ENCODE data around the gene PRR23A.
"Not testable (repeated sequence)": the region's sequence is repeated elsewhere in the genome, so short reads cannot be mapped to it uniquely, and the experiment has no call there.

Gene PRR23A

GRCh38 chr3:139006051-139006716, at the start of gene PRR23A:
Gene PRR23A (minus strand): TSS chr3:139006268. CDS start chr3:139006268, 0 bp downstream.
- DNase-seq = no peak

DNA sequence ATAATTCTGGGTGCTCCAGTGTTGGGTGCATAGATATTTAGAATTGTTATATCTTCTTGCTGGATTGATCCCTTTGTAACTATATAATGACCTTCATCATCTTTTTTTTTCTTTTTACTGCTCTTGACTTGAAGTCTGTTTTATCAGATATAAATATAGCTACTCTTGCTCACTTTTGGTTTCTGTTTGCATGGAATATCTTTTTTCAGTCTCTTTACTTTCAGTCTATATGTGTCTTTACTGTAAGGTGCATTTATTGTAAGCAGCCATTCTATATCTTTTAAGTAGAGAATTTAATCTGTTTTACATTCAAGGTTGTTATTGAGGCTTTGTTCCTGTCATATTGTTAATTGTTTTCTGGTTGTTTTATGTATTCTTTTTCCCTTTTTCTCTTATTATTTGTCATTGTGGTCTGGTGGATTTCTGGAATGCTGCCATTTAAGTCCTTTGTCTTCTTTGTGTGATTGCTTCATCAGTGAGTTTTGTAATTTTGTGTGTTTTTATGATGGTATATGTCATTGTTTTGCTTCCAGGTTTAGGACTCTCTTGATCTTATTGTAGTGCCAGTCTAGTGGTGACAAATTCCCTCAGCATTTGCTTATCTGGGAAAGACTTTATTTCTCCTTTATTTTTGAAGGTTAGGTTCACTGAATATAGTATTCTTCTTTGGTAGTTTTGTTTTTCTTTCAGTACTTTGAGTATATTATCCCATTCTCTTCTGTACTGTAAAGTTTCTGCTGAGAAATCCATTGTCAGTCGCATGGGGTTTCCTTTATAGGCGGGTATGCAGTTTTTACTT, 46.9 kb upstream of the PRR23A start:
- no peak for DNase-seq

DNA sequence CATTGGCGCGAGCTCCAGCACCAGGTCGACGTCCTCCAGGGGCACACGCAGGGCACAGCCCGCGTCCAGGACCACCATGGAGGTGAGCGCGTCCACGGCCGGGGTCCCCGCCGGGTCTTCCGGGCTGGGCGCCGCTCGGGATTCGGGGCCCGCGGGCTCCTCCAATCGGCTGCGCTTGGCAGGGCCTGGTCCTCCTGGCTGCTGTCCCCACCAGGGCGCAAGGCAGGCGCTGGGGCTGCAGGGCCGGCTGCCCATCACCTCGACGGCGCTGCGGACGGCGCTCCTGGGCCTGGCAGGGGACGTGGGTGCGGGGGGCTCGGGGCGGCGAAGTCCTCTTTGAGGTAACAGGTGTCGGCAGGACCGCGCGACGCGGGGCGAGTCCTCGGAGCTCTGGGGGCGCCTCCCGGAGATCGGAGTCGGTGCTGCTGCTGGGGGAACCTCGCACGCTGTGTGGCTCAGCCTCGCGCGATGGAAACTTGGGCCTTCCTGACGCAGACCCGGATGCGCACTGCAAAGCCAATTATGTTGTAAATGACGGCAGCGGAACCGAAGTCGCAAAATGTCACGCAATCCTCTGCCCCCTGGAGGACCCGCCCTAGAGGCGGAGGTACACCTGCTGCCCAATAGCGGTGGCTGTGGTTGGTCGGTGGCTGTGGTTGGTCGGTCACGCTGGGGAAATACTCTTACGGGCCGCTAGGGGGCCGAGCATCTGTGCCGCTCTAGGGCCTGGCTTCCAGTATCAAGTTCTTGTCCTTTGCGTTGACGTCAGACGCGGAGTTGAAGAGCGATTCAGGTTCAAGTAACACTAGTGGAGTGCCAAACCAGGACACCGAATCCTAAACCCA, 38.5 kb upstream of the PRR23A start, which contains the start of gene PRR23C:
Gene PRR23C, minus strand, starts transcription at position 527 of the 845 bp plus-strand sequence. Its CDS starts 272 bp downstream, at position 255.
- DNase-seq = no peak

DNA sequence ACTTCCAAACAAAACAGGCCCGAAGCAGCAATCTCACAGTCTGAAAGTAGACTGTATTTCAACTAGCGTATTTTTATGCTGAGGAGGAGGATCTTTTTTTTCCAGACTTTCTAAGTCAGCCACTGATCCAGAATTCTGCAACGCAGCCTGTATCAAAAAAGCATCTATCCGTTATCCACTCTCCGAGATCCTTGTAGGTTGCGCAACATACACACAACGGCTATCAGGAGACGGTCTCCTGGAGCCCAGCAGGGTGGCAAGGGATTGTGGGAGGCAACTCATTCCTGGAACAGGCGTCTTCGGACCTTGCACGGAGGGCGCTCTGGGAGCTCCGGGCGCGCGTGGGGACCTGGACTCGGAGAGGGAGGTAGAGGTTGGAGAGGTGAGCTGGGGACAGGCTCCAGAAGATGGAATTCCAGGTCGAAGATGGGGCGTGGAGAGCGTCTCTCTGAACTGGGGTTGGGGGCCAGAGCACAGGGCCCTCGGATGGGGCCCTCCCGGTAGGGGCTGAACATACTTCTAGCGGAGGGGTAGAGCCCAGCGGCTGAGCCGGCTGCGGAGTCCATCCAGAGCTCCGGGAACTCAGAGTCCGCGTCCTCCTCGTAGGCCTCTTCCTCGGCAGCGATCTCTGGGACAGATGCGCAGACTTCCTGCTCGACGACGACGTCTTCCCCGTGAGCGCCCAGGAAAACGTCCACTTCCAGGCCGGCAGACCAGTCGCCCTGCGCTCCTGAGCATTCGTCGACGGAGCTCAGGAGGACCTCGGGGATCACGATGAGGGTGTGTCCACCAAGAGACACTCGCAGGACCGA, 37.7 kb upstream of the PRR23A start:
- DNase-seq = no peak

DNA sequence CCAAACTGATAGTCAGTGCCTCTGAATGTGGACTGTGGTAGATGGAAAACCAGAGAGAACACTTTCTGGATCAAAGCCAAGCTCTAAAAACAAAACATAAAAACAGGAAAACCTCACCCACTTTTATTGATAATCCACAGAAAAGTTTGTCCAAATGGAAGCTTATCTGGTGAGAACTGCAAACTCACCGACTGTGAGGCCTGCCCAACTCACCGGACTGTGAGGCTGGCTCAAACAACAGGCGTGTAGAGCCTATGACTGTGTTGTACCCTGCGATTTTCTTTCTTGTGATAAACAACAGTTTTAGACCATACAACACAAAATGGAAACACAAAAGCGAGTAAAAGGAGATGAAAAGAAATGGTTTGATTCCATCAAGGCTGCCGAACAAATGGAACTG, 31.4 kb upstream of the PRR23A start:
- no peak for DNase-seq

DNA sequence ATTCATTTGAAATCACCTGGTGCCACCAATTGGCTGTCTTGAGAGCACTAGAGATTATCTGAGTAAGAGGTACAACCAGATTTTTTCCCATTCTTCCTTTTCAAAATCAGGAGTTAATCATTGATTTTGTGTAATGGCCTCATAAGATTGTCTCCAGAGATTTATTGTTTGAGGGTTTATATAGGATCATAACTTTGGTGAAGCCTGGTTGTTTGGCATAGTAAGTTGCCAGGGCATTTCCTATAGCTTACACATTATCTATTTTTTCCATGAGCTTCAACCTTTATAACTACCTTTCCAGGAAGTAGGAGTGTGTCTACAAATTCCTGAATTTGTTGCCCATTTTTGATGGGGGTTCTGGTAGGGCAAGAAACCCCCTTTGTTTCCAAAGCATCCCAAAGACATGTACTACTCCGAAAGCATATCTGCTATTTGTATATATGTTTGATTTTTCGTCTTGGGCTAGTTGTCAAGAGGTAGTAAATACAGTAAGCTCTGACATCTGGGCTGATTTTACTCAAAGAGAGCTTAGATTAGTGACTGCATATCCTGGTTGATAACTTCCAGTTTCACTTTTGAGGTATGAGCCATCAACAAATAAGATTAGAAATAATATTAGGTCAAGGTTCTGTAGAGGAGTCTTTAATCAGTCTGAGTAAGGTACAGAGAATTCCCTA, 26.4 kb upstream of the PRR23A start:
- DNase-seq = no peak

DNA sequence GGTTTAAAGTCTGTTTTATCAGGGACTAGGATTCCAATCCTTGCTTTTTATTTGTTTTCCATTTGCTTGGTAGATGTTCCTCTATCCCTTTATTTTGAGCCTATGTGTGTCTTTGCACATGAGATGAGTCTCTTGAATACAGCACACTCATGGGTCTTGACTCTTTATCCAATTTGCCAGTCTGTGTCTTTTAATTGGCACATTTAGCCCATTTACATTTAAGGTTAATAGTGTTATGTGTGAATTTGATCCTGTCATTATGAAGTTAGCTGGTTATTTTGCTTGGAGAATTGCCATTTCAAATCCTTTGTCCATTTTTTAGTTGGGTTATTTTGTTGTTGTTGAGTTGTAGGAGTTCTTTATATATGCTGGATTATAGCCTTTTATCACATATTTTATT, 24.5 kb upstream of the PRR23A start:
- DNase-seq = not testable (repeated sequence)

DNA sequence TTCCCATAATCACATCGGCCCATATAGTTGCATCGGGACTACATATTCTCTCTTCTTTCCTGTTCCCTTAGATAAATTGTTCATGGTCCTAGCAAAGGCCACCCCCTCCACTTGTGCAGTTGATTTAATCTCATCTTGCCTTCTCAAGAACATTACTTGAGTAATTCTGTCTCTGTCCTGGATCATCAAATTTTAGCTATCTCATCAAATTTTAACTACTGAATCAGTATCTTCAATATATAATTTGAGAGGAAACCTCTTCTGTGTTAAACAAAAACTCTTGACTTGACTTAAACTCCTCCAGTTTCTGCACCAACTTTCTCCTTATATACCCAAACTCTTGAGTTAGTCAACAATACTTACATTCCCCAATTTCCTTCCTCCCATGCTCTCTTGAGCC, 18.9 kb upstream of the PRR23A start:
- no peak for DNase-seq

DNA sequence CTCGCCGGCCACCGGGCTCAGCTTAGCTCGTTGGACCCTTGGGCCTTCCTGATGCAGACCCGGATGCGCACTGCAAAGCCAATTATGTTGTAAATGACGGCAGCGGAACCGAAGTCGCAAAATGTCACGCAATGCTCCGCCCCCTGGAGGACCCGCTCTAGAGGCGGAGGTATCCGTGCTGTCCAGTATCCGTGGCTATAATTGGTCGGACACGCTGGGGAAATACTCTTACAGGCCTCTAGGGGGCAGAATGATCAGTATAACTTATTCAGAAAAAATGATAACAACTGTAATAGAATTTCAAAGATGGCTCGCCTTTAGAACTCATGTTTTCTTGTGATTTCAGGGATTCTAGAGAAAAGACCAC, 14.8 kb upstream of the PRR23A start, which contains the start of gene PRR23B:
Gene PRR23B, minus strand, starts transcription at position 59 of the 367 bp plus-strand sequence. CDS start 265 bp downstream, outside the sequence.
- DNase-seq = no peak

GRCh38 chr3:139020036-139020867, 14.2 kb upstream of the PRR23A start:
- no peak for DNase-seq

DNA sequence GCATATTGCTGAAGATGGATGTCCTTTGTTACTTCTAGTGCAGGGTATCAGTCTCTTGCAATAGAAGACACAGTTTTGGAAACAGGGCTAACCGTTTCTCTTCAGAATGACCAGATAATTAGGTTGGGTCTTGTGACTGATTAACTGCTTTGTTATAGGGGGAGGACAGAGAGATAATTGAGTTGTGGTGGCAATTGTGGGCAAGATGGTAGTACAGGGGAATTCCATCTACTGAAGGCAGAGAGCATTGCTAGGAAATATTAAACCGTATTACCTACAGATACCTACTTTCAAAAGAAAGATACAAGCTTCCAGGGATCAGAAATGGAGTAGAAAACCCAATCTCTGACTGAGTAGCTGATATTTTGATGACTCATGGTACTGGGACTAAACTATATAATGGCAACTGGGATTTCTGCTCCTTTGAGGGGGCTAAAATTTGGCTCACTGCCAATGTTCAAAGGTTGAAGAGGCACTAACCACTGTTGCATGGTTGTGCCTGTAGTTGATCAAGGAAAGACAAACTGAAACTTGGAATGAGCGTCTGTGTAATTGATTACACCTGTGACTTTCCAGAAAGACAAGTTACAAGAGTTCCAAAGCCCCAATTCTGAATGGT, 10.5 kb upstream of the PRR23A start:
- DNase-seq = no peak

DNA sequence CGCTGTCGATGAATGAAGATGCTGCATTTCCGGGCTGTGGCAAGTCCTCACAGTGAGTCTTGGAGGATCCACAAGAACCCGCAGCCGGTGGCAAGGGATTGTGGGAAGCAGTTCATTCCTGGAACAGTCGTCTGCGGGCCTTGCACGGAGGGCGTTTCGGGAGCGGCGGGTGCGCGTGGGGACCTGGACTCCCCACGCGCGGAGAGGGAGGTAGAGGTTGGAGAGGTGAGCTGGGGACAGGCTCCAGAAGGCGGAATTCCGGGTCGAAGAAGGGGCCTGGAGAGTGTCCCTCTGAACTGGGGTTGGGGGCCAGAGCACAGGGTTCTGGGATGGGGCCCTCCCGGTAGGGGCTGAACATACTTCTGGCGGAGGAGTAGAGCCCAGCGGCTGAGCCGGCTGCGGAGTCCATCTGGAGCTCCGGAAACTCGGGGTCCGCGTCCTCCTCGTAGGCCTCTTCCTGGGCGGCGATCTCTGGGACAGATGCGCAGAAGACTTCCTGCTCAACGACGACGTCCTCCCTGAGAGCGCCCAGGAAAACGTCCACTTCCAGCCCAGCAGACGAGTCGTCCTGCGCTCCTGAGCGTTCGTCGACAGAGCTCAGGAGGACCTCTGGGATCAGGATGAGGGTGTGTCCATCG, 593 bp downstream of the PRR23A start:
- no peak for DNase-seq

GRCh38 chr3:138995706-138996105, 10.4 kb downstream of the PRR23A start:
- DNase-seq = no peak

- no peak for DNase-seq
Measured at GRCh38 chr3:138987181-138987580, 18.9 kb downstream of the PRR23A start.

- no peak for DNase-seq
Measured at GRCh38 chr3:138985932-138986331, 20.1 kb downstream of the PRR23A start.

GRCh38 chr3:138984816-138985215, 21.3 kb downstream of the PRR23A start:
- DNase-seq = no peak

- no peak for DNase-seq
Measured at GRCh38 chr3:138976047-138976446, 30.0 kb downstream of the PRR23A start.

DNA sequence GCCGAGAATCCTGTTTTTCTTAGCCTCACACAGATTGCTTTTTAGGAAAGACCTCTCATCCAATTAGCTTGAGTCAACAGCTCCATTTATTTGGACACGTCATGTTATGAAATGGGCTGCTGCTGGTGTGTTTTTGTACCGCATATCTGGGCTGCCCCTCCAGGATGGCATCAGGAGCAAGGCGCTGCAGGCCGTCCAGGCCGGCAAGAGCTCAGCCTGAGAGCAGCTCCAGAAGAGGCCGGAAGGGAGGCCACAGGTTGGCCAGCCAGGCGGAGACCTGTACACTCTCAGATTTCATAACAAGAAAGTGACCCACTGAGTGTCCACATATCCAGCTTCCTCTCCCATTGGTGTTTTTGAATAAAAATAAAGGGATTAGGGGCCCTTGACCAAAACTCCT, 30.7 kb downstream of the PRR23A start:
- DNase-seq = no peak

DNA sequence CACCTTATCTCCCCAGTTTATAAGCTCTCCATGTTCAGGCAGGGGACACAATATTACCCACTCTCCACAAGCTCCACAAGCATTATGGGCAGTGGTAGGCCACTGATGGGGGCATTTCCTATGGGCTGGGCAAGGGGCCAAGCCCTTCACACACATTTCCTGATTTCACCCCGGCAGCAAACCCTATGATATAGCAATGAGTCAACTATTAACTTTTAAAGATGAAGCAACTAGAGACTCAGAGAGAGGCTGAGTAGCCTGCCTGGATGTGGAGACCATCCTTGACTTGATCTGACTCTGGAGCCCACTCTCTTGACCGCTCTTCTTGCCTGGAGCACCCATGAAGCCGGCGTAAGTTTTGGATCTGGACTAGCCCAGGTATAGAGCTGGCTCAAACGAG, 31.6 kb downstream of the PRR23A start:
- DNase-seq = no peak

DNA sequence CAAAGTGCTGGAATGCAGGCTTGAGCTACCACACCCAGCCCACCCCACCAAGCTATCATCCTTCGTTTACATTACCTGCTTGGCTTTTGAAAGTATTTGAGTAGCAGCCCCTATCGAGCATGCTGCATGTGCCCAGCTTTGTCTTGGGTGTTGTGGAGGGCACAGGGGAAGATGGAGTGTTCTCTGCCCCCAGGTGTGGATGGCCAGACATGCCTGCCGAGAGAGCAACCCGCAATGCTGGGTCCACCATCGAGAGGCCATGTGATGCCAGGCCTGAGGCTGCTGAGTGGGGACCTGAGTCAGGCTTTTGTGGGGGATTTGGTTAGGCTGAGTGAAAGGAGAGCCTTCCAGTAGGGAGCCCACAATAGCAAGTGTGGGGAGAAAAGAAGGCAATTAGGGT, 33.1 kb downstream of the PRR23A start:
- no peak for DNase-seq
